Activated T-helper 1 cell treated with anti-CD3 and anti-CD28 coated beads, Interleukin-12 subunit alpha, Interleukin-12 subunit beta, Interleukin-2, Interleukin-4 antibody, amounts not matched to agents 30 ng/mL and 10 ng/mL and 1 ng/mL, durations not matched to agents 14 hours and 24 hours and 36 hours (primary cell): Measurements from ENCODE around the gene BIRC7. TPM values are rescaled to one million over a fixed set of nuclear protein-coding genes. Genes with fewer than 3 reads are reported as not detected.

ENCODE experiments used
- DNase-seq: peaks from one replicate; pipeline ENCODE4 v3.0.0; 2021; ENCODE audit warnings: low spot score
- H3K27ac Mint-ChIP-seq: one replicate; pipeline ENCODE4 v1.8.0; 2021; ENCODE audit warnings: mild to moderate bottlenecking, mixed read lengths
- H3K27me3 Mint-ChIP-seq: one replicate; pipeline ENCODE4 v1.8.0; 2022; ENCODE audit warnings: mild to moderate bottlenecking, moderate library complexity, mixed read lengths; ENCODE audit not compliant: insufficient read depth
- H3K36me3 Mint-ChIP-seq: one replicate; pipeline ENCODE4 v1.8.0; 2021; ENCODE audit warnings: low read depth, mixed read lengths
- H3K4me1 Mint-ChIP-seq: one replicate; pipeline ENCODE4 v1.8.0; 2021; ENCODE audit warnings: low read depth, mixed read lengths
- H3K4me3 Mint-ChIP-seq: one replicate; pipeline ENCODE4 v1.8.0; 2021; ENCODE audit warnings: mild to moderate bottlenecking, moderate library complexity, mixed read lengths
- H3K9me3 Mint-ChIP-seq: one replicate; pipeline ENCODE4 v1.8.0; 2021; ENCODE audit warnings: mixed read lengths
- intact Hi-C: fragments of 100-400 bp; cut with micrococcal nuclease; formaldehyde crosslinking; loops from one replicate; pipeline ENCODE4 v1.15.1; 2024
- total RNA-seq: library from RNA; stranded (reverse); gene quantifications from 2 replicates; pipeline ENCODE4 v1.2.3, GENCODE V29; 2022

BIRC7 gene
- total RNA-seq, 1 donor from 2014 or later: not detected

- no peak for DNase-seq
- no peak overlapping the region for H3K4me3 Mint-ChIP-seq
- H3K4me1 Mint-ChIP-seq: no peaks in the 10 kb centered on the region
- H3K27me3 Mint-ChIP-seq: no peaks in the 10 kb centered on the region
- H3K36me3 Mint-ChIP-seq: peaks cover 6% of the 10 kb centered on the region
- intact Hi-C loops: loop anchor here (5.0 kb wide), 1 partner anchor 72 kb away; the partner anchor contains the start of gene YTHDF1
- no peaks in the 10 kb centered on the region for H3K9me3 Mint-ChIP-seq
- H3K27ac Mint-ChIP-seq: no peak overlapping the region
Measured at GRCh38 chr20:63289311-63290135, 53.8 kb downstream of the BIRC7 start.

Other genes with a start within 250 kb of the BIRC7 start
- not detected in 2 replicates for gene BHLHE23, start 228.9 kb upstream of the BIRC7 start, total RNA-seq
- gene YTHDF1, start 19.8 kb upstream of the BIRC7 start, total RNA-seq: 48.8 and 49.0 TPM in 2 replicates
- gene NKAIN4, start 18.6 kb downstream of the BIRC7 start, total RNA-seq: not detected in 2 replicates
- gene ARFGAP1, start 36.9 kb downstream of the BIRC7 start, total RNA-seq: 102 and 107 TPM in 2 replicates
- not detected in 2 replicates for gene COL20A1, start 57.3 kb downstream of the BIRC7 start, total RNA-seq
- gene CHRNA4, start 125.4 kb downstream of the BIRC7 start, total RNA-seq: not detected in 2 replicates
- gene KCNQ2, start 236.8 kb downstream of the BIRC7 start, total RNA-seq: not detected in 2 replicates